ENCODE data around the gene PSAT1.

DNA sequence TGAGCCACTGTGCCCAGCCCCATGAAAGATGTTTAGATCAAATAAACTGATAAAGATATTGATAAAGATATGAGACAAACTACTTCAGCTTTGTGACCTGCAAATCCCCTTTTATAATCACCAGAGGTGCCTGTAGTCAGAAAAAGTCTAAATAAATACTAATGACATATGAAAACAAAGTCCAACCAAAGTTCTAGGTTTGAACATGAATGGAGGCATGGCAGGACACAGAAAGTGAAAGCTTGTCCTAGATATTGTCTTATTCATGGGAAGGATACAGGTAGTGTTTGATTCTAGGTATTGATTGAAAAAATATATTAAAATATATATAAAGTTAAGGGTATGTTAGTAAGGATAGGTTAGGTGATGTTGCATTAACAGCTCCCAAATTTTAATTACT, 24.6 kb upstream of the PSAT1 start:
- TF ChIP-seq, protein P1, sequence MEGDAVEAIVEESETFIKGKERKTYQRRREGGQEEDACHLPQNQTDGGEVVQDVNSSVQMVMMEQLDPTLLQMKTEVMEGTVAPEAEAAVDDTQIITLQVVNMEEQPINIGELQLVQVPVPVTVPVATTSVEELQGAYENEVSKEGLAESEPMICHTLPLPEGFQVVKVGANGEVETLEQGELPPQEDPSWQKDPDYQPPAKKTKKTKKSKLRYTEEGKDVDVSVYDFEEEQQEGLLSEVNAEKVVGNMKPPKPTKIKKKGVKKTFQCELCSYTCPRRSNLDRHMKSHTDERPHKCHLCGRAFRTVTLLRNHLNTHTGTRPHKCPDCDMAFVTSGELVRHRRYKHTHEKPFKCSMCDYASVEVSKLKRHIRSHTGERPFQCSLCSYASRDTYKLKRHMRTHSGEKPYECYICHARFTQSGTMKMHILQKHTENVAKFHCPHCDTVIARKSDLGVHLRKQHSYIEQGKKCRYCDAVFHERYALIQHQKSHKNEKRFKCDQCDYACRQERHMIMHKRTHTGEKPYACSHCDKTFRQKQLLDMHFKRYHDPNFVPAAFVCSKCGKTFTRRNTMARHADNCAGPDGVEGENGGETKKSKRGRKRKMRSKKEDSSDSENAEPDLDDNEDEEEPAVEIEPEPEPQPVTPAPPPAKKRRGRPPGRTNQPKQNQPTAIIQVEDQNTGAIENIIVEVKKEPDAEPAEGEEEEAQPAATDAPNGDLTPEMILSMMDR (IDR thresholded peaks at IDR 0.05), result no peak
- TF ChIP-seq POLR2AphosphoS5 (IDR thresholded peaks at IDR 0.05; ENCODE audit: low read depth, low read length), result no peak
